ENCODE results near the gene C10orf90. TPM values are rescaled to one million over a fixed set of nuclear protein-coding genes. Genes with fewer than 3 reads are reported as not detected.

C10orf90 gene
- total and polyA plus RNA-seq, 2 of the 8 experiments (the other 6 are each of a cell fraction or from before 2014, with no cell fraction given) = 0.21 TPM; not detected in 1

DNA sequence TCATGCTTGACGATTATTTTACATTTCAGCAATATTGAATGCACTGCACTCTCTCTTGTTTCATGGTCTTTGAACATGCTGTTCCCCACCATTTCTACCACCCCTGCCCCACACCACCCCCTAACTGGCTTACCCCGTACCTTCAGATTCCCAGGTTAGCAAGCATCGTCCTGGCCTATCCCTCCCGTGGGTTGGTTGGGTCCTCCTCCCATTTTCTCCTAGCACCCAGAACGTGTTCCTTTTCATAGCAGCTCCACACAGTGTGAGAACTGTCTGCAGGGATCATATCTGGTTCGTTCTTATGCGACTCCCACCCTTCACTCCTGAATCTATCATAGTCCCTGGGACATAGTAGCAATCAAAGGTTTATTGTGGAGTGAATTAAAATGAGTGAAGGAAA is 48.6 kb downstream of the C10orf90 start:
- H2AFZ ChIP-seq (ENCODE audit: low read length) = no peak overlapping the region
- H3K9me3 ChIP-seq (ENCODE audit: insufficient read depth in 2 of 2, low read depth in 1 of 2, low read length in 1 of 2) = no peaks in the 10 kb centered on the region
- H2BK5ac ChIP-seq (ENCODE audit: low read depth, low read length) = no peak overlapping the region
- WGBS, 2 experiments (ENCODE audit: extremely low coverage in 1 of 2, insufficient coverage in 1 of 2, insufficient read length in 1 of 2, insufficient replicate concordance in 2 of 2, low coverage in 1 of 2, low lambda C conversion rate in 2 of 2, missing lambda C conversion rate in 1 of 2) = 91% methylated on average over 7 of the region's 7 CpGs; no CpG with 5 or more reads in 1 of the 2 experiments
- no peak for FAIRE-seq
- TF ChIP-seq ZNF274 (IDR thresholded peaks at IDR 0.05; ENCODE audit: borderline replicate concordance, extremely low read depth, low read length) (no peak), JUN (IDR thresholded peaks at IDR 0.05; ENCODE audit: low read depth, low read length) (no peak)
- no peaks in the 10 kb centered on the region for H3K27me3 ChIP-seq (replicated peaks in 1 of 4; ENCODE audit: control insufficient read depth in 3 of 4, extremely low read depth in 1 of 4, insufficient read depth in 3 of 4, low read length in 3 of 4)
- no peak overlapping the region for H2AK5ac ChIP-seq (ENCODE audit: low read depth, low read length)
- no peaks in the 10 kb centered on the region for H3K23me2 ChIP-seq (ENCODE audit: low read depth, low read length)
- no peak overlapping the region for H3K27ac ChIP-seq (ENCODE audit: low read depth, low read length)
- H3K36me3 ChIP-seq (ENCODE audit: control insufficient read depth in 2 of 4, insufficient read depth in 4 of 4, low read length in 3 of 4) = no peaks in the 10 kb centered on the region
- H3K18ac ChIP-seq (ENCODE audit: extremely low read depth, low read length) = no peak overlapping the region
- no peak overlapping the region for H2BK15ac ChIP-seq (ENCODE audit: low read length)
- H3K4me3 ChIP-seq (ENCODE audit: extremely low read depth in 1 of 4, insufficient read depth in 2 of 4, low read depth in 3 of 4, low read length in 4 of 4) = no peak overlapping the region
- no peak overlapping the region for H3K4me2 ChIP-seq (ENCODE audit: insufficient read depth in 1 of 2, low read depth in 2 of 2, low read length in 2 of 2)
- H3K23ac ChIP-seq (ENCODE audit: insufficient read length) = no peak overlapping the region
- no peak overlapping the region for H3K14ac ChIP-seq (ENCODE audit: insufficient read length)
- H3K79me1 ChIP-seq (ENCODE audit: low read depth, low read length) = no peaks in the 10 kb centered on the region
- no peaks in the 10 kb centered on the region for H4K20me1 ChIP-seq (replicated peaks in 1 of 2; ENCODE audit: control insufficient read depth in 1 of 2, insufficient read depth in 2 of 2, low read length in 2 of 2)
- no peak overlapping the region for H4K8ac ChIP-seq (ENCODE audit: extremely low read depth, insufficient read depth, low read length)
- H3K56ac ChIP-seq (replicated peaks; ENCODE audit: insufficient read length, low read depth, low read length) = no peak overlapping the region
- ChIA-PET CTCF (ENCODE audit: partially characterized antibody) (interaction anchor here (2.8 kb wide), 1 partner anchor 24 kb away, joined by 9 read pairs; no protein-coding TSS in a partner anchor), POLR2A (ENCODE audit: partially characterized antibody) (no interaction called here)
- H3K4me1 ChIP-seq (replicated peaks in 1 of 4; ENCODE audit: control insufficient read depth in 3 of 4, insufficient read depth in 4 of 4, low read length in 3 of 4) = no peaks in the 10 kb centered on the region
- H3K79me2 ChIP-seq (ENCODE audit: control insufficient read depth in 1 of 2, insufficient read depth in 2 of 2, low read length in 2 of 2) = no peaks in the 10 kb centered on the region
- no peak overlapping the region for H2BK120ac ChIP-seq (replicated peaks; ENCODE audit: low read depth, low read length)
- no peak overlapping the region for H4K91ac ChIP-seq (replicated peaks; ENCODE audit: insufficient read length, low read length)
- no peak overlapping the region for H3K4ac ChIP-seq (replicated peaks; ENCODE audit: insufficient read length, low read depth, low read length)
- H2BK20ac ChIP-seq (ENCODE audit: low read length) = no peak overlapping the region
- no peak overlapping the region for H3K9ac ChIP-seq (replicated peaks in 1 of 4; ENCODE audit: extremely low read depth in 1 of 4, low read depth in 3 of 4, low read length in 3 of 4)
- no peak for DNase-seq (ENCODE audit: low read depth in 1 of 2, low spot score in 2 of 2)
- no peak overlapping the region for H2BK12ac ChIP-seq (ENCODE audit: low read depth, low read length)
- H4K5ac ChIP-seq (ENCODE audit: insufficient read length, low read depth, low read length) = no peak overlapping the region

Measured in H1 (cell line).